ENCODE measurements around the gene HAPLN2. TPM values are rescaled to one million over a fixed set of nuclear protein-coding genes. Genes with fewer than 3 reads are reported as not detected.
A peak's percentile ranks its signal among the peaks of the same experiment; 100 is the strongest.

Gene HAPLN2
- total RNA-seq, 6 experiments from 2014 or later: not detected

DNA sequence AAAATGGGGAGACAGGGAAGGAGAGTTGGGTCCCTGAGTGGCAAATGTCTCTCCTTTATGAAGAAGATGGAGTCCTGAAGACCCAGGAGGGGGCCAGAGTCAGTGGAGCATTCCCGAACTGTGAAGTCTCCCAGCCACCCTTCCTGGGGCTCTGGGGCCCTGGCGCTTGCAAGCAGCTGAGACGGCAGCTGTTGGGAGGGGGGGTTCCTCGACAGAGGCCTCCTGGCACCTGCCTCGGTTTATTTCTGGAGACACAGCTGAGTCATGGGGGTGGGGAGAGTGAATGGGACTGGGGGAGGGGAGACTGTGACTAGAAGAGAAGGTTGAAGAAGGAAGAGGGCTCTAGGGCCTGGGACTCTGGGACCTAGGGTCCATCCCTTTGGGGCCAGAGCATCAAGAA, 44.0 kb downstream of the HAPLN2 start:
- intact Hi-C loops (cut with DNase I): no loop called here
- Histone ChIP-seq H3K27me3 (no peaks in the 10 kb centered on the region), H3K4me3 (no peak overlapping the region), H3K36me3 (no peaks in the 10 kb centered on the region), H3K27ac (no peak overlapping the region), H3K9me3 (no peaks in the 10 kb centered on the region), H3K4me1 (peaks cover 0 to 9% (median 4%) of the 10 kb centered on the region in 4 donors)
- ATAC-seq (no peak), DNase-seq (no peak)
- TF ChIP-seq CTCF (IDR thresholded peaks at IDR 0.05) (no peak), POLR2A (IDR thresholded peaks at IDR 0.05) (no peak)
- 32% methylated on average over 4 of the region's 5 CpGs for WGBS (ENCODE audit: insufficient coverage, low coverage, low lambda C conversion rate, missing lambda C conversion rate)

DNA sequence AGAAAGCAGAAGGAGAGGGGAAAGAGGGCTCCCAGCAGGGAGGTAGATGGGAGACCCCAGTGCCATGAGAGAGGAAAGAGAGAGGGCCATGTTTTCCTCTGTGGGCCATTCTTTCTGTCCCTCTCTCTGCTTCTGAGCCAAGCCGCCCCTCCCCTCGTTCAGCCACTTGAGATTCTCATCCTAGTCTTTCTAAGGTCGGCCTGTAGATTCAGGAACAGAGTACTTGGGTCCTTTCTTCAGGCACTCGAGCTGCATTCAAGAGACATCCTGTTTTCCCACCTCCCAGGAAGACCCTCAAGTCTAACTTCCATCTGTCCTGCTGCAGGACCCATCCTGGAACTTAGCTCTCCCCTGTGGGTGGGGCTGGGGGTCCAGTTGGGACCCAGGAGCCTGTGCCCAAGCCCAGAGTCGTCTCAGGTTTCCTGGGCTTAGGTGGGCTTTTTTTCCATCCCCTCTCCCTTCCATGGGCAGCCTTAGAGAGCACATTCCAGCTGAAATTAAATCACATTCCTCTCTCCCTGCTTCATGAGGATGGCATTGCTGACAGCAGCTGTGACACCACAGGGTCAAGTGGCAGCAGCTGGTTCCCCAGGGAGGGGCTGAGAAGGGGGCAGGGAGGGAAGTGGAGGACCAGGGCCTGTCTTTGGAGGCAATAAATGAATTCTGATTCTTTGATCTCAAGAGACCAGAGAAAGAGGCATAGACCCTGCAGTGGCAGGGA, 45.0 kb downstream of the HAPLN2 start:
- Histone ChIP-seq H3K36me3 (no peaks in the 10 kb centered on the region), H3K27ac (peak overlapping the region; percentile 26 to 43 (median 29)), H3K4me3 (no peak overlapping the region), H3K9me3 (no peaks in the 10 kb centered on the region), H3K27me3 (no peaks in the 10 kb centered on the region), H3K4me1 (peaks cover 0 to 9% (median 4%) of the 10 kb centered on the region in 4 donors)
- intact Hi-C loops (cut with DNase I): no loop called here
- 30% methylated on average over 3 of the region's 5 CpGs for WGBS (ENCODE audit: insufficient coverage, low coverage, low lambda C conversion rate, missing lambda C conversion rate)
- TF ChIP-seq POLR2A (IDR thresholded peaks at IDR 0.05) (no peak), CTCF (IDR thresholded peaks at IDR 0.05) (no peak)
- DNase-seq (no peak), ATAC-seq (no peak)

DNA sequence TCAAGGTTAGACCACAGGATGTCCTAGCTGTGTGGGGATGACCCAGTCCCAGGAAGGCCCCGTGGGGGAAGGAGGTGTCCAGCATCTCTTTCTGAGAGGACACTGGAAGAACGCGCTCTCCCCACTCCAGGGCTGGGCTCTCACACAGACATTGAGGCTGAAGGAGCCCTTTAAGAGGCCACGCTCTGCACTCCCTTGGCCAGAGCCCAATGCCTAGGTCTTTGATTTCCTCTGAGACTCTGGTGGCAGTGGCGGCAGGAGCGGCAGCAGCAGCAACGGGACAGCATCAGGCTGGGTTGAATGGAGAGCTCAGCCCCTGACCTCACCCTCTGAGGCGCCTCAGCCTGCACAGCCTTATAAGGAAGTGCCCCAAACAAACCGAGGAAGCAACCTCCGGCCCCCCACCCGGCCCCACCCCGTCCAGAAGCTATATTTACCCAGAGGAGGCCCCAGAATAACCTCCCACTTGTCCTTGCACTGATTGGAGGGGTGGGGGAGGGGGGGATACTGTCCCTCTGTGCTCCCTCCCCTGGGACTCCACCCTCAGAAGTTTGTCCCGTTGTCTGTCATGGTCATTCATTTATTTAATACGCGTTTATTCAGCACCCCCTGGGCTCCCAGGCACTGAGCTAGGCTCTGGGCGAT, 45.7 kb downstream of the HAPLN2 start:
- Histone ChIP-seq H3K36me3 (no peaks in the 10 kb centered on the region), H3K4me3 (no peak overlapping the region), H3K27ac (peak overlapping the region; percentile 26 to 43 (median 40)), H3K27me3 (no peaks in the 10 kb centered on the region), H3K9me3 (no peaks in the 10 kb centered on the region), H3K4me1 (peaks cover 0 to 9% (median 2%) of the 10 kb centered on the region in 4 donors)
- WGBS (ENCODE audit: insufficient coverage, low coverage, low lambda C conversion rate, missing lambda C conversion rate): 18% methylated on average over 8 of the region's 16 CpGs
- no peak for TF ChIP-seq POLR2A (IDR thresholded peaks at IDR 0.05)
- no peak for TF ChIP-seq CTCF (IDR thresholded peaks at IDR 0.05)
- ATAC-seq (peak; percentile 6 to 42 (median 22)), DNase-seq (no peak)
- intact Hi-C loops (cut with DNase I): no loop called here

DNA sequence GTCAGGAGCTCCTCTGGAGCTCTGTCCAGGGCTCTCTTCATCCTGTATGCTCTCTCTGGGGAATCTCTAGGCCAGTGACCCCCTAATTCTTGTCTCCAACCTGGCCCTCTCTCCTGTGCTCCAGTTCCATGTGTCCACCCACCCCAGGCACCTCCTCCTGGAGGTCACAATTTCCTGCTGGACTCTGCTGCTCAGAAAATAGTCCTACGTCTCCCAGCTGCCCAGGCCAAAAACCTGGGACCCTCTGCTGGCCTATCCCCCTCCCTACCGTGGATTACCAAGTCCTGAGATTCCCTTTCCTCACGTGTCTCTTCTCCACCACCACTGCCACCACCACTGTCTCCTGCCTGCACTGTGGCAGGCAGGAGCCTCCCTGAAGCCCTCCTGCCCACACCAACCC, 46.3 kb downstream of the HAPLN2 start:
- intact Hi-C loops (cut with DNase I): no loop called here
- Histone ChIP-seq H3K27ac (peak overlapping the region in 2 of 3 donors; percentile 40 to 43), H3K4me3 (no peak overlapping the region), H3K36me3 (no peaks in the 10 kb centered on the region), H3K9me3 (no peaks in the 10 kb centered on the region), H3K4me1 (peaks cover 0 to 9% (median 1%) of the 10 kb centered on the region in 4 donors), H3K27me3 (no peaks in the 10 kb centered on the region)
- TF ChIP-seq CTCF (IDR thresholded peaks at IDR 0.05) (no peak), POLR2A (IDR thresholded peaks at IDR 0.05) (no peak)
- ATAC-seq: no peak
- WGBS (ENCODE audit: insufficient coverage, low coverage, low lambda C conversion rate, missing lambda C conversion rate): 22% methylated on average over 3 of the region's 3 CpGs
- DNase-seq: no peak
